Keratinocyte (primary cell): ENCODE measurements around the gene PXDC1.

Experiments used
- EZH2 ChIP-seq: IDR thresholded peaks from one replicate; pipeline ENCODE4 v1.6.1; 2012; ENCODE audit warnings: inconsistent platforms, mild to moderate bottlenecking, low read length, moderate library complexity
- TF ChIP-seq, protein P1 (sequence below), 3 experiments: IDR thresholded peaks in 1 of 3; conservative IDR thresholded peaks in 1 of 3; optimal IDR thresholded peaks in 1 of 3; 2 replicates in 2 of 3; 3 replicates in 1 of 3; pipeline versions ENCODE3 to v1.5.1; 2011; ENCODE audit warnings: low read length in 3 of 3, mild to moderate bottlenecking in 3 of 3, moderate library complexity in 2 of 3, control low read depth in 1 of 3, inconsistent platforms in 1 of 3; ENCODE audit not compliant: insufficient read depth in 2 of 3; ENCODE audit errors: extremely low read depth in 1 of 3

DNA sequence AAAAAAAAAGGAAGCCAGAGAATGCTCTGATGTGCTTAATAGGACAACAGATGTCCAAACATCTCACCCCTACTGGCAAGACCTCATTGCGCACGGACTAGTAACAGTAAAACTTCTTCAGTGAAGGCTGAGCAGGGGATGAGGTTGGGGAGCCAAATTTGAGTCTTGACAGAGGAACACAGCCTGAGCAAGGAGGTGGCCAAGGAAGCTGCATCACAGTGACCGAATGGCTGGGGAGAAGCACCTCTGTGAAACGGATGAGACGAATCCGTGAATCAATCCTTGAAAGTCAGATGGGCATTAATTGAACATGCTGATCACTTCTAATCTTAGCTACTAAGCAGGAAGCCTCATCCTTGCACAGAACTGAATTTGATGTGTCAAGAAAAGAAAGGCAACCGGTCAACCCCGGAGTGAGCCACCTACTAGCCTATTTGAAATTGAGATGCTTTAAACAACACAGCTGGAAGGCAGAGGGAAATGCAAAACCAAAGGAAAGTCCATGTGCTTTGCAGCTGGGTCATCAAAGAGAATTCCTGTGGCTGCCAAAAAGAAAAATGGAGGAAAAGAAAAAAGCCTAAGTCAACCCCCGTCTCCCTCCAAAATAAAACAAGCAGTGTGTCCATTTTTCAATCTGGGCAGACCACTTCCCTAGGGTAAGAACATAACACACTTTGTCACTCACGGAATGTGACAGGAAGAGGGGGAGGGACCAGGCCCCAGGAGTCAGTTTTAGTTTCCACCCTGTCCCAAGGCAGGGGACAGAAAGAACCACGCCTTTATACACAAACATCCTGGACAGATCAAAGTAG lies 29.5 kb downstream of the PXDC1 start:
- TF ChIP-seq, protein P1, sequence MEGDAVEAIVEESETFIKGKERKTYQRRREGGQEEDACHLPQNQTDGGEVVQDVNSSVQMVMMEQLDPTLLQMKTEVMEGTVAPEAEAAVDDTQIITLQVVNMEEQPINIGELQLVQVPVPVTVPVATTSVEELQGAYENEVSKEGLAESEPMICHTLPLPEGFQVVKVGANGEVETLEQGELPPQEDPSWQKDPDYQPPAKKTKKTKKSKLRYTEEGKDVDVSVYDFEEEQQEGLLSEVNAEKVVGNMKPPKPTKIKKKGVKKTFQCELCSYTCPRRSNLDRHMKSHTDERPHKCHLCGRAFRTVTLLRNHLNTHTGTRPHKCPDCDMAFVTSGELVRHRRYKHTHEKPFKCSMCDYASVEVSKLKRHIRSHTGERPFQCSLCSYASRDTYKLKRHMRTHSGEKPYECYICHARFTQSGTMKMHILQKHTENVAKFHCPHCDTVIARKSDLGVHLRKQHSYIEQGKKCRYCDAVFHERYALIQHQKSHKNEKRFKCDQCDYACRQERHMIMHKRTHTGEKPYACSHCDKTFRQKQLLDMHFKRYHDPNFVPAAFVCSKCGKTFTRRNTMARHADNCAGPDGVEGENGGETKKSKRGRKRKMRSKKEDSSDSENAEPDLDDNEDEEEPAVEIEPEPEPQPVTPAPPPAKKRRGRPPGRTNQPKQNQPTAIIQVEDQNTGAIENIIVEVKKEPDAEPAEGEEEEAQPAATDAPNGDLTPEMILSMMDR (optimal IDR thresholded peaks at IDR 0.05 in 1 of 3, IDR thresholded peaks at IDR 0.05 in 1 of 3, conservative IDR thresholded peaks at IDR 0.05 in 1 of 3; ENCODE audit: extremely low read depth in 1 of 3, insufficient read depth in 2 of 3, low read length in 3 of 3) = no peak
- no peak for TF ChIP-seq EZH2
